H9 (cell line): ENCODE data around the gene IRAG1. TPM values are rescaled to one million over a fixed set of nuclear protein-coding genes. Genes with fewer than 3 reads are reported as not detected.

ENCODE experiments used
- DNase-seq: peaks from one replicate; pipeline ENCODE4 v3.0.0-alpha.2; 2017
- H2AFZ ChIP-seq: one replicate; pipeline ENCODE4 v1.6.1; 2013; ENCODE audit warnings: mild to moderate bottlenecking, low read length, control low read depth, moderate library complexity
- H2AK5ac ChIP-seq: 2 replicates; pipeline ENCODE4 v1.6.1; 2013; ENCODE audit warnings: low read length, control low read depth, mixed read lengths; ENCODE audit not compliant: insufficient read length
- H2BK120ac ChIP-seq: one replicate; pipeline ENCODE4 v1.6.1; 2013; ENCODE audit warnings: low read depth, mild to moderate bottlenecking, low read length, control low read depth, inconsistent platforms; ENCODE audit not compliant: poor library complexity, severe bottlenecking
- H2BK12ac ChIP-seq: 2 replicates; pipeline ENCODE4 v1.6.1; 2013; ENCODE audit warnings: low read length, control low read depth, mixed read lengths, low read depth; ENCODE audit not compliant: insufficient read length
- H2BK15ac ChIP-seq: 2 replicates; pipeline ENCODE4 v1.6.1; 2013; ENCODE audit warnings: low read depth, low read length, control low read depth
- H2BK20ac ChIP-seq: one replicate; pipeline ENCODE4 v1.6.1; 2013; ENCODE audit warnings: low read depth, mild to moderate bottlenecking, low read length, control low read depth, inconsistent platforms; ENCODE audit not compliant: poor library complexity, severe bottlenecking
- H2BK5ac ChIP-seq: 2 replicates; pipeline ENCODE4 v1.6.1; 2013; ENCODE audit warnings: low read length, control low read depth, mixed read lengths; ENCODE audit not compliant: insufficient read length
- H3K14ac ChIP-seq: 2 replicates; pipeline ENCODE4 v1.6.1; 2013; ENCODE audit warnings: low read length, control low read depth; ENCODE audit not compliant: insufficient read depth
- H3K18ac ChIP-seq: 2 replicates; pipeline ENCODE4 v1.6.1; 2013; ENCODE audit warnings: low read depth, mild to moderate bottlenecking, mixed read lengths, low read length, control low read depth; ENCODE audit not compliant: insufficient read length
- H3K23ac ChIP-seq: 2 replicates; pipeline ENCODE4 v1.6.1; 2013; ENCODE audit warnings: low read length, control low read depth, mixed read lengths, low read depth; ENCODE audit not compliant: insufficient read length
- H3K23me2 ChIP-seq: 2 replicates; pipeline ENCODE4 v1.6.1; 2013; ENCODE audit warnings: low read depth, mild to moderate bottlenecking, mixed read lengths, low read length, control low read depth; ENCODE audit not compliant: insufficient read length, poor library complexity, severe bottlenecking
- H3K27ac ChIP-seq: 2 replicates; pipeline ENCODE4 v1.5.1; 2013; ENCODE audit warnings: low read length, control low read depth, mixed read lengths, low read depth; ENCODE audit not compliant: insufficient read length
- H3K27me3 ChIP-seq: 2 replicates; pipeline ENCODE4 v1.6.1; 2013; ENCODE audit warnings: low read length, control low read depth, inconsistent platforms; ENCODE audit not compliant: insufficient read depth
- H3K4ac ChIP-seq: 2 replicates; pipeline ENCODE4 v1.6.1; 2013; ENCODE audit warnings: low read depth, mild to moderate bottlenecking, control low read depth, inconsistent platforms, low read length, moderate library complexity
- H3K4me1 ChIP-seq: 2 replicates; pipeline ENCODE4 v1.6.1; 2013; ENCODE audit warnings: low read length, control low read depth, inconsistent platforms; ENCODE audit not compliant: insufficient read depth
- H3K4me2 ChIP-seq: 2 replicates; pipeline ENCODE4 v1.6.1; 2013; ENCODE audit warnings: low read length, control low read depth, mixed read lengths; ENCODE audit not compliant: insufficient read length, insufficient read depth
- H3K56ac ChIP-seq: 2 replicates; pipeline ENCODE4 v1.6.1; 2013; ENCODE audit warnings: low read depth, mild to moderate bottlenecking, mixed read lengths, low read length, control low read depth; ENCODE audit not compliant: insufficient read length
- H3K79me1 ChIP-seq: 2 replicates; pipeline ENCODE4 v1.6.1; 2013; ENCODE audit warnings: low read depth, mild to moderate bottlenecking, moderate library complexity, low read length, control low read depth, inconsistent platforms; ENCODE audit not compliant: insufficient read depth, poor library complexity, severe bottlenecking
- H3K79me2 ChIP-seq: 2 replicates; pipeline ENCODE4 v1.6.1; 2013; ENCODE audit warnings: low read length, control low read depth, inconsistent platforms; ENCODE audit not compliant: insufficient read depth
- H3K9ac ChIP-seq: 2 replicates; pipeline ENCODE4 v1.6.1; 2013; ENCODE audit warnings: low read length, control low read depth, mixed read lengths; ENCODE audit not compliant: insufficient read length; ENCODE audit errors: extremely low read depth
- H3K9me3 ChIP-seq: one replicate; pipeline ENCODE4 v1.6.1; 2013; ENCODE audit warnings: low read depth, low read length, inconsistent platforms; ENCODE audit not compliant: control insufficient read depth
- H3T11ph ChIP-seq: one replicate; pipeline ENCODE4 v1.6.1; 2013; ENCODE audit warnings: mild to moderate bottlenecking, low read length, control low read depth, inconsistent platforms
- H4K20me1 ChIP-seq: one replicate; pipeline ENCODE4 v1.6.1; 2013; ENCODE audit not compliant: control insufficient read depth, insufficient read length, insufficient read depth
- H4K5ac ChIP-seq: 2 replicates; pipeline ENCODE4 v1.6.1; 2013; ENCODE audit warnings: low read depth, mild to moderate bottlenecking, mixed read lengths, low read length, control low read depth; ENCODE audit not compliant: insufficient read length
- H4K8ac ChIP-seq: replicated peaks from 2 replicates; pipeline ENCODE4 v1.6.1; 2013; ENCODE audit warnings: low read length, control low read depth, mixed read lengths, low read depth; ENCODE audit not compliant: insufficient read length
- H4K91ac ChIP-seq: 2 replicates; pipeline ENCODE4 v1.6.1; 2013; ENCODE audit warnings: low read depth, mild to moderate bottlenecking, moderate library complexity, mixed read lengths, low read length, control low read depth; ENCODE audit not compliant: insufficient read length
- H3K27ac Mint-ChIP-seq, 3 experiments: 2 replicates in 2 of 3; 3 replicates in 1 of 3; pipeline ENCODE4 v1.8.0; 2020 to 2021; ENCODE audit warnings: mixed read lengths in 3 of 3, mild to moderate bottlenecking in 1 of 3, moderate library complexity in 1 of 3
- H3K27me3 Mint-ChIP-seq: 2 replicates; pipeline ENCODE4 v1.8.0; 2021; ENCODE audit warnings: low read depth, mild to moderate bottlenecking, moderate library complexity, mixed read lengths
- H3K36me3 Mint-ChIP-seq, 3 experiments: 2 replicates in 2 of 3; 3 replicates in 1 of 3; pipeline ENCODE4 v1.8.0; 2020 to 2021; ENCODE audit warnings: low read depth in 3 of 3, mixed read lengths in 3 of 3; ENCODE audit not compliant: insufficient read depth in 1 of 3
- H3K4me1 Mint-ChIP-seq, 2 experiments: 2 replicates each; pipeline ENCODE4 v1.8.0; 2020; ENCODE audit warnings: mixed read lengths in 2 of 2
- H3K4me3 Mint-ChIP-seq, 2 experiments: 2 replicates in 1 of 2; 3 replicates in 1 of 2; pipeline ENCODE4 v1.8.0; 2020 to 2021; ENCODE audit warnings: mild to moderate bottlenecking in 2 of 2, mixed read lengths in 2 of 2, moderate library complexity in 1 of 2
- H3K9me3 Mint-ChIP-seq, 2 experiments: 2 replicates in 1 of 2; 3 replicates in 1 of 2; pipeline ENCODE4 v1.8.0; 2020; ENCODE audit warnings: mild to moderate bottlenecking in 2 of 2, mixed read lengths in 2 of 2, moderate library complexity in 1 of 2
- WGBS: extraction: QIAGEN DNeasy Blood & Tissue Kit; methylation state at CpG from one replicate; pipeline ENCODE4 v1.1.7; 2013; ENCODE audit warnings: missing lambda C conversion rate, low lambda C conversion rate, mixed read lengths; ENCODE audit not compliant: insufficient read length; ENCODE audit errors: extremely low coverage; 5-methylcytosine and 5-hydroxymethylcytosine counted together
- total RNA-seq: library from RNA; stranded (reverse); gene quantifications from 2 replicates; pipeline ENCODE4 v1.2.1, GENCODE V29; 2021
- TF ChIP-seq, protein P1 (sequence below): fragments of 200-600 bp; sonication (generic); conservative IDR thresholded peaks from 3 replicates; pipeline ENCODE4 v1.8.0; 2021; ENCODE audit warnings: antibody characterized with exemption, mild to moderate bottlenecking

The IRAG1 gene
- total RNA-seq, 1 experiment from 2014 or later: 2.4 TPM

DNA sequence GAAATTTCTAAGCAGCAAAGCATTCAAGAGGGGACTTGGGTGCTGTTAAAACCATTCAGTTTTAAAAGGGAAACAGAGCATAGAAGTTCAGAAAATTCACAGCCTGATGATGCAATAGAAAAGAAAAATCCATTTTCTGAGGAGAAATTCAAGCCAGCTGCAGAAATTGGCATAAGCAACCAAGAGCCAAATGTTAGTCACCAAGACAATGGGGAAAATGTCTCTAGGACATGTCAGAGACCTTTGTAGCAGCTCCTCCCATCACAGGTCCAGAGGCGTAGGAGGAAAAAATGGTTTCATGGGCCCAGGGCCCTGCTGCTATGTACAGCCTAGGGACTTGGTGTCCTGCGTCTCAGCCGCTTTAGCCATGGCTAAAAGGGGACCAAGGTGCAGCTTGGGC lies 5.5 kb upstream of the IRAG1 start:
- Histone ChIP-seq H3K79me1 (no peaks in the 10 kb centered on the region), H4K5ac (no peak overlapping the region), H2BK5ac (no peak overlapping the region), H3K18ac (no peak overlapping the region), H3T11ph (no peak overlapping the region), H3K4ac (no peak overlapping the region), H4K91ac (no peak overlapping the region), H3K4me2 (no peak overlapping the region), H2AK5ac (no peak overlapping the region), H2BK120ac (no peak overlapping the region), H4K8ac (no peak overlapping the region), H3K23me2 (no peaks in the 10 kb centered on the region), H3K27ac (no peak overlapping the region), H3K4me1 (no peaks in the 10 kb centered on the region), H3K27me3 (no peaks in the 10 kb centered on the region), H3K14ac (no peak overlapping the region), H3K9me3 (no peaks in the 10 kb centered on the region), H2AFZ (no peak overlapping the region), H3K56ac (no peak overlapping the region), H2BK15ac (no peak overlapping the region), H4K20me1 (no peaks in the 10 kb centered on the region), H3K23ac (no peak overlapping the region), H2BK12ac (no peak overlapping the region), H3K9ac (no peak overlapping the region), H3K79me2 (no peaks in the 10 kb centered on the region), H2BK20ac (no peak overlapping the region)
- WGBS: no CpG with 5 or more reads among the region's 3 CpGs
- no peak overlapping the region for H3K27ac Mint-ChIP-seq
- H3K4me3 Mint-ChIP-seq: no peak overlapping the region
- no peak for DNase-seq
- no peaks in the 10 kb centered on the region; the same call in 1 of the 2 replicates for H3K27me3 Mint-ChIP-seq
- peaks cover 10 to 20% of the 10 kb centered on the region in 2 experiments; a peak in 4 of 5 replicates for H3K9me3 Mint-ChIP-seq
- H3K36me3 Mint-ChIP-seq: peaks cover 4 to 18% (median 12%) of the 10 kb centered on the region in 3 experiments
- TF ChIP-seq, protein P1, sequence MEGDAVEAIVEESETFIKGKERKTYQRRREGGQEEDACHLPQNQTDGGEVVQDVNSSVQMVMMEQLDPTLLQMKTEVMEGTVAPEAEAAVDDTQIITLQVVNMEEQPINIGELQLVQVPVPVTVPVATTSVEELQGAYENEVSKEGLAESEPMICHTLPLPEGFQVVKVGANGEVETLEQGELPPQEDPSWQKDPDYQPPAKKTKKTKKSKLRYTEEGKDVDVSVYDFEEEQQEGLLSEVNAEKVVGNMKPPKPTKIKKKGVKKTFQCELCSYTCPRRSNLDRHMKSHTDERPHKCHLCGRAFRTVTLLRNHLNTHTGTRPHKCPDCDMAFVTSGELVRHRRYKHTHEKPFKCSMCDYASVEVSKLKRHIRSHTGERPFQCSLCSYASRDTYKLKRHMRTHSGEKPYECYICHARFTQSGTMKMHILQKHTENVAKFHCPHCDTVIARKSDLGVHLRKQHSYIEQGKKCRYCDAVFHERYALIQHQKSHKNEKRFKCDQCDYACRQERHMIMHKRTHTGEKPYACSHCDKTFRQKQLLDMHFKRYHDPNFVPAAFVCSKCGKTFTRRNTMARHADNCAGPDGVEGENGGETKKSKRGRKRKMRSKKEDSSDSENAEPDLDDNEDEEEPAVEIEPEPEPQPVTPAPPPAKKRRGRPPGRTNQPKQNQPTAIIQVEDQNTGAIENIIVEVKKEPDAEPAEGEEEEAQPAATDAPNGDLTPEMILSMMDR: no peak
- H3K4me1 Mint-ChIP-seq: peaks cover 2 to 3% of the 10 kb centered on the region in 2 experiments; a peak in 2 of 4 replicates
